IMR-90 (cell line): ENCODE data around the gene DCP2.

Experiments
- BHLHE40 ChIP-seq: fragments of 150-350 bp; IDR thresholded peaks from 2 replicates; pipeline ENCODE4 v1.6.1; 2016; ENCODE audit warnings: mild to moderate bottlenecking, low read depth, low read length
- CEBPB ChIP-seq: IDR thresholded peaks from 2 replicates; pipeline ENCODE4 v1.6.1; 2012; ENCODE audit warnings: low read depth, low read length, improper control_type of control experiment
- CHD1 ChIP-seq: IDR thresholded peaks from 2 replicates; pipeline ENCODE4 v1.6.1; 2012; ENCODE audit warnings: low read depth, low read length, improper control_type of control experiment
- FOS ChIP-seq: fragments of 150-350 bp; IDR thresholded peaks from 2 replicates; pipeline ENCODE4 v1.6.1; 2016; ENCODE audit warnings: low read depth, low read length
- MAFK ChIP-seq: IDR thresholded peaks from 2 replicates; pipeline ENCODE4 v1.6.1; 2012; ENCODE audit warnings: low read depth, low read length, improper control_type of control experiment
- MAZ ChIP-seq: IDR thresholded peaks from 2 replicates; pipeline ENCODE4 v1.6.1; 2012; ENCODE audit warnings: low read depth, mild to moderate bottlenecking, low read length, improper control_type of control experiment, moderate library complexity, borderline replicate concordance
- POLR2A ChIP-seq: IDR thresholded peaks from 2 replicates; pipeline ENCODE4 v1.6.1; 2012; ENCODE audit warnings: mild to moderate bottlenecking, low read depth, low read length
- RAD21 ChIP-seq: IDR thresholded peaks from 2 replicates; pipeline ENCODE4 v1.6.1; 2012; ENCODE audit warnings: low read length, improper control_type of control experiment
- RCOR1 ChIP-seq: IDR thresholded peaks from 2 replicates; pipeline ENCODE4 v1.6.1; 2012; ENCODE audit warnings: mild to moderate bottlenecking, low read length, improper control_type of control experiment; ENCODE audit not compliant: insufficient replicate concordance
- SMC3 ChIP-seq: fragments of 150-350 bp; IDR thresholded peaks from 2 replicates; pipeline ENCODE4 v1.6.1; 2016; ENCODE audit warnings: low read depth, mild to moderate bottlenecking, antibody characterized with exemption, low read length, moderate library complexity
- TF ChIP-seq, protein P1 (sequence below): conservative IDR thresholded peaks from 2 replicates; pipeline ENCODE4 v1.5.1; 2012; ENCODE audit warnings: mild to moderate bottlenecking, low read depth, low read length, improper control_type of control experiment
- TF ChIP-seq, protein P2 (sequence below): fragments of 150-350 bp; IDR thresholded peaks from 2 replicates; pipeline ENCODE4 v1.6.1; 2017; ENCODE audit warnings: mild to moderate bottlenecking, antibody characterized with exemption, low read length, low read depth
- TF ChIP-seq, protein P3 (sequence below): fragments of 150-350 bp; IDR thresholded peaks from 2 replicates; pipeline ENCODE4 v1.6.1; 2016; ENCODE audit warnings: low read depth, mild to moderate bottlenecking, low read length, moderate library complexity, borderline replicate concordance

DNA sequence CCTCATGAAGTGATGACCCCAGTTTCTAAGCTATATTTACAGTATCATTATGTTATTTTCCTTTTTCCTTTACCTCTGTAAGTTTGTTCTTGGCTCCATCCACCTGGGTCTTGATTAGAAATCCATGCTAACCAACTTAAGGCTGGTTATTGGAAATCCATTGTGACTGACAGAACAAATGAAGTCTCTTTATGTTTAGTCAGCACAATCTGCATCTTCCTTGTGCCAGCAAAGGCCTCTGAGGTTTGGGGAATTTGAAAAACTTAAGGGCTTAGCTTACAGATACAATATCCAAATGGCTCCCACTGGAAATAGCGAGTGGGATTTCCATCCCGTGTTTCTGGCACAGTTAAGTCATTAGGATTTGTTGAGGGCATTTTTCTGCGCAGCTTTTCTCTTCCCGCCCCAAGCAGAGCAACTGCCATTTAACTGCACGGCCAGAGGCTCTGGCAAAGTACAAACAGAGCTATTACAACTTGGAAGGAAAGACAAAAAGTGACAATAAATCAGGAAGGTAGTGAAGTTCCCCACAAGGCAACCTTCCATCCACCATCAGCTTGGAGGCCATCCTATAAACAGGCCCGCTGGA is 64.2 kb downstream of the DCP2 start:
- TF ChIP-seq, protein P1, sequence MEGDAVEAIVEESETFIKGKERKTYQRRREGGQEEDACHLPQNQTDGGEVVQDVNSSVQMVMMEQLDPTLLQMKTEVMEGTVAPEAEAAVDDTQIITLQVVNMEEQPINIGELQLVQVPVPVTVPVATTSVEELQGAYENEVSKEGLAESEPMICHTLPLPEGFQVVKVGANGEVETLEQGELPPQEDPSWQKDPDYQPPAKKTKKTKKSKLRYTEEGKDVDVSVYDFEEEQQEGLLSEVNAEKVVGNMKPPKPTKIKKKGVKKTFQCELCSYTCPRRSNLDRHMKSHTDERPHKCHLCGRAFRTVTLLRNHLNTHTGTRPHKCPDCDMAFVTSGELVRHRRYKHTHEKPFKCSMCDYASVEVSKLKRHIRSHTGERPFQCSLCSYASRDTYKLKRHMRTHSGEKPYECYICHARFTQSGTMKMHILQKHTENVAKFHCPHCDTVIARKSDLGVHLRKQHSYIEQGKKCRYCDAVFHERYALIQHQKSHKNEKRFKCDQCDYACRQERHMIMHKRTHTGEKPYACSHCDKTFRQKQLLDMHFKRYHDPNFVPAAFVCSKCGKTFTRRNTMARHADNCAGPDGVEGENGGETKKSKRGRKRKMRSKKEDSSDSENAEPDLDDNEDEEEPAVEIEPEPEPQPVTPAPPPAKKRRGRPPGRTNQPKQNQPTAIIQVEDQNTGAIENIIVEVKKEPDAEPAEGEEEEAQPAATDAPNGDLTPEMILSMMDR: no peak
- TF ChIP-seq BHLHE40 (no peak), POLR2A (no peak), SMC3 (no peak), MAFK (peak; percentile 90), RCOR1 (no peak), RAD21 (no peak), CEBPB (no peak), FOS (no peak), CHD1 (no peak), MAZ (no peak)
- TF ChIP-seq, protein P2, sequence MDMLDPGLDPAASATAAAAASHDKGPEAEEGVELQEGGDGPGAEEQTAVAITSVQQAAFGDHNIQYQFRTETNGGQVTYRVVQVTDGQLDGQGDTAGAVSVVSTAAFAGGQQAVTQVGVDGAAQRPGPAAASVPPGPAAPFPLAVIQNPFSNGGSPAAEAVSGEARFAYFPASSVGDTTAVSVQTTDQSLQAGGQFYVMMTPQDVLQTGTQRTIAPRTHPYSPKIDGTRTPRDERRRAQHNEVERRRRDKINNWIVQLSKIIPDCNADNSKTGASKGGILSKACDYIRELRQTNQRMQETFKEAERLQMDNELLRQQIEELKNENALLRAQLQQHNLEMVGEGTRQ: no peak
- TF ChIP-seq, protein P3, sequence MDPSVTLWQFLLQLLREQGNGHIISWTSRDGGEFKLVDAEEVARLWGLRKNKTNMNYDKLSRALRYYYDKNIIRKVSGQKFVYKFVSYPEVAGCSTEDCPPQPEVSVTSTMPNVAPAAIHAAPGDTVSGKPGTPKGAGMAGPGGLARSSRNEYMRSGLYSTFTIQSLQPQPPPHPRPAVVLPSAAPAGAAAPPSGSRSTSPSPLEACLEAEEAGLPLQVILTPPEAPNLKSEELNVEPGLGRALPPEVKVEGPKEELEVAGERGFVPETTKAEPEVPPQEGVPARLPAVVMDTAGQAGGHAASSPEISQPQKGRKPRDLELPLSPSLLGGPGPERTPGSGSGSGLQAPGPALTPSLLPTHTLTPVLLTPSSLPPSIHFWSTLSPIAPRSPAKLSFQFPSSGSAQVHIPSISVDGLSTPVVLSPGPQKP: no peak
